Heart left ventricle (tissue), 16 donors: ENCODE data around the gene FNDC3B. TPM values are rescaled to one million over a fixed set of nuclear protein-coding genes. Genes with fewer than 3 reads are reported as not detected.

Experiments used
- ATAC-seq, 4 donors: fragments of 200-7000 bp; cut with Tn5 transposase; one replicate each; pipeline ENCODE4 v1.9.1; 2020 to 2022; ENCODE audit warnings: moderate library complexity in 4 of 4, mild to moderate bottlenecking in 3 of 4, moderate number of reproducible peaks in 1 of 4
- DNase-seq, 5 donors: peaks; one replicate each; pipeline ENCODE4 v3.0.0-alpha.2; 2020
- H3K27ac ChIP-seq, 12 donors: fragments of 200-600 bp; sonication (generic) in 4 of 12; one replicate each; pipeline versions ENCODE4 v1.5.0 to v1.8.0; 2016 to 2022; ENCODE audit warnings: mild to moderate bottlenecking in 2 of 12
- H3K27me3 ChIP-seq, 9 donors: fragments of 200-600 bp; sonication (generic) in 2 of 9; one replicate each; pipeline versions ENCODE4 v1.5.1 to v1.8.0; 2016 to 2022; ENCODE audit warnings: mild to moderate bottlenecking in 3 of 9
- H3K36me3 ChIP-seq, 9 donors: fragments of 200-600 bp; sonication (generic) in 2 of 9; one replicate each; pipeline versions ENCODE4 v1.5.0 to v1.8.0; 2018 to 2022; ENCODE audit warnings: mild to moderate bottlenecking in 2 of 9
- H3K4me1 ChIP-seq, 12 donors: fragments of 200-600 bp; sonication (generic) in 4 of 12; one replicate each; pipeline versions ENCODE4 v1.5.0 to v1.8.0; 2016 to 2022; ENCODE audit warnings: mild to moderate bottlenecking in 3 of 12
- H3K4me3 ChIP-seq, 12 donors: fragments of 200-600 bp; sonication (generic) in 4 of 12; one replicate each; pipeline versions ENCODE4 v1.5.0 to v1.8.0; 2017 to 2022; ENCODE audit warnings: mild to moderate bottlenecking in 9 of 12, moderate library complexity in 4 of 12
- H3K9me3 ChIP-seq, 12 donors: fragments of 200-600 bp; sonication (generic) in 4 of 12; one replicate each; pipeline versions ENCODE4 v1.5.0 to v1.8.0; 2016 to 2022; ENCODE audit warnings: mild to moderate bottlenecking in 1 of 12
- POLR2A ChIP-seq, 2 donors: fragments of 450-650 bp; IDR thresholded peaks; one replicate each; pipeline ENCODE4 v1.6.1; 2017; ENCODE audit warnings: antibody characterized with exemption in 2 of 2, mild to moderate bottlenecking in 2 of 2, moderate library complexity in 2 of 2
- WGBS, 4 donors: extraction: QIAGEN DNeasy Blood & Tissue Kit in 2 of 4; methylation state at CpG; one replicate each; pipeline versions ENCODE4 v1.1.5 to v1.1.7; 2013 to 2018; 5-methylcytosine and 5-hydroxymethylcytosine counted together
- intact Hi-C, 10 donors: fragments of 100-400 bp; cut with DNase I; formaldehyde crosslinking; loops; one replicate each; pipeline versions ENCODE4 v1.11.1 to v1.14.2; 2022
- polyA plus RNA-seq, 2 donors: library from polyadenylated mRNA; stranded (reverse); fragments of 200-250 nt; gene quantifications; one replicate each; pipeline ENCODE4 v1.2.3, GENCODE V29; 2013
- total RNA-seq, 9 donors: library from RNA; depleted of rRNA in 2 of 9; stranded (reverse); fragments of >200 nt in 2 of 9; fragmentation: NEBNext Ultra II Directional in 3 of 9; extraction: Animal tissue kit (Norgen Biotek cat#: 25700) in 3 of 9; gene quantifications; one replicate each; pipeline versions ENCODE4 v1.1.0 to v1.2.4, GENCODE V29; 2016 to 2023
- TF ChIP-seq, protein P1 (sequence below), 12 donors: fragments of 200-600 bp; sonication (generic) in 4 of 12; IDR thresholded peaks; one replicate each; pipeline versions ENCODE4 v1.5.0 to v1.8.0; 2018 to 2022; ENCODE audit warnings: antibody characterized with exemption in 12 of 12, mild to moderate bottlenecking in 5 of 12
- donor health status: ischemic (EF 13 %, LVEDD 7.1; RV severe dilation, severe dysfunction).
- donor health status: healthy with polysubstance abuse.
- donor health status: DM: no; HTN: yes; CAD: no.
- donor health status: DM: no; HTN: no; CAD: no.
- donor health status: ischemic (EF 25% LVEDD 6.9; RV normal size, moderate dysfunction).
- donor health status: ischemic (EF 25% LVEDD 5.7; RV mildly dilated, moderate dysfunction).
- donor health status: healthy.
- donor health status: DM: yes; HTN: yes; CAD: no.
- donor health status: ischemic (EF 35%, LVEDD 5.7; RV mildly dilated, moderate dysfunction).
- donor health status: nonischemic (EF 11% LVEDD 7.7; RV severe dilation, severe dysfunction).
- donor health status: DM: yes; HTN: yes; CAD: no.
- donor health status: PGD.
- donor health status: ischemic (EF 29% LVEDD 5.4; RV normal size, mild dysfunction).
- donor health status: nonischemic (EF 23%, LVEDD 6.1; RV moderate dilation, normal function).

The FNDC3B gene
- total and polyA plus RNA-seq, 11 donors, result 9.4 to 113 (median 68.2) TPM

DNA sequence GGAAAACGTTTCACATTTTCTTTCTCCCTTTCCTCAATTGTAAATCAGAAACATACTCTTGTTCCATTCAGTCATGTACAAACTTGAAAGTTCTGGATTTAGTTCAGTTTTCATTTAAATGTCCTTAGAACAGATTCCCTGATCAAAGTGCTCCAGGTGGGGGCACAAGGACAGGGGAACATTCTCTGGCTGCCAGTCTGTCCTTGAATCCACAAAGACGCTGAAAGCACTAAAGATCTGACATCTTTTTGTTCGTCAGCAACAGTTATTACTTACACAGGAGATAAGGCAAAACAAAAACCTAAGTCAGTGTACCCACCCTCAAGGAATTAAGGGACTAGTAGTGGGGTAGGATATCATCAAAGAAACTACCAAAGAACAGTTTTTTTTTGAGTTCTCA lies 269.7 kb downstream of the FNDC3B start:
- ATAC-seq, result no peak
- Histone ChIP-seq H3K27me3 (no peaks in the 10 kb centered on the region), H3K36me3 (peaks cover 0 to 85% (median 61%) of the 10 kb centered on the region in 9 donors), H3K9me3 (no peaks in the 10 kb centered on the region), H3K27ac (peak overlapping the region in 2 of 12 donors; percentile 40 to 68), H3K4me1 (peaks cover 0 to 36% (median 22%) of the 10 kb centered on the region in 12 donors), H3K4me3 (no peak overlapping the region)
- DNase-seq, result no peak
- 64 to 71% (median 68%) methylated on average over 3 of the region's 3 CpGs for WGBS, 4 donors
- no peak for TF ChIP-seq POLR2A (IDR thresholded peaks at IDR 0.05)
- TF ChIP-seq, protein P1, sequence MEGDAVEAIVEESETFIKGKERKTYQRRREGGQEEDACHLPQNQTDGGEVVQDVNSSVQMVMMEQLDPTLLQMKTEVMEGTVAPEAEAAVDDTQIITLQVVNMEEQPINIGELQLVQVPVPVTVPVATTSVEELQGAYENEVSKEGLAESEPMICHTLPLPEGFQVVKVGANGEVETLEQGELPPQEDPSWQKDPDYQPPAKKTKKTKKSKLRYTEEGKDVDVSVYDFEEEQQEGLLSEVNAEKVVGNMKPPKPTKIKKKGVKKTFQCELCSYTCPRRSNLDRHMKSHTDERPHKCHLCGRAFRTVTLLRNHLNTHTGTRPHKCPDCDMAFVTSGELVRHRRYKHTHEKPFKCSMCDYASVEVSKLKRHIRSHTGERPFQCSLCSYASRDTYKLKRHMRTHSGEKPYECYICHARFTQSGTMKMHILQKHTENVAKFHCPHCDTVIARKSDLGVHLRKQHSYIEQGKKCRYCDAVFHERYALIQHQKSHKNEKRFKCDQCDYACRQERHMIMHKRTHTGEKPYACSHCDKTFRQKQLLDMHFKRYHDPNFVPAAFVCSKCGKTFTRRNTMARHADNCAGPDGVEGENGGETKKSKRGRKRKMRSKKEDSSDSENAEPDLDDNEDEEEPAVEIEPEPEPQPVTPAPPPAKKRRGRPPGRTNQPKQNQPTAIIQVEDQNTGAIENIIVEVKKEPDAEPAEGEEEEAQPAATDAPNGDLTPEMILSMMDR (IDR thresholded peaks at IDR 0.05), result no peak
- intact Hi-C loops, result no loop called here

DNA sequence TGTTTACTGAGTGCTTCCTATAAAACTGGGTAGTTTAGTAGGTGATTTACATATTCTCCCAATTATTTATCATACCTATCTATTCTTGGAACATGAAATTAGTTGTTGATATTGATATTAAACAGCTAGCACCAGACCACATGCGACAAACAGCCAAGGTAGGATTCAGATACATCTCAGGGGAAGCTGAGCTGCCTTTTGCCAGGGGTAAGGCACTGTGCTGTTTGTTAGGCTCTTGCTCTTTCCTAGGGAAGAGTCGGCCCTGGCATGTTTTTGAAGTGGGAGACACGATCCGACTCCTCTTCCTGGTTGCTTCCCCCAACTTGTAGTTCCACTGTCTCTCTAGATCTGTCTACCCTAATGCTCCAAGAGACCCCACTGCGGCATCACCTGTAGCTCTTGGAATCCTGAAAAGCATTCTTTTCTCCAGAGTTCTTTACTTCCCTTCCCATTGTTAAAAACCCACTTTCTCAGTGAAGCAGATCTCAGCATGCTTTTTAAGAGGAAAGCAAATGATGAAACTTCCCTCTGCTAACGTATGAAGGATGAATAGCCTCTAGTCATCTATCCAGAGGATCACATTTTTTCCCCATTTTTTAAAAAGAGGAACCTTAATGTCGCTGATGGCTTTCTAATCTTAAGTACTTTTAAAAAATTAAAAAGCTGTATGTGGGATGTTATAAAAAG lies 270.5 kb downstream of the FNDC3B start:
- TF ChIP-seq POLR2A (IDR thresholded peaks at IDR 0.05), result no peak
- TF ChIP-seq, protein P1 (IDR thresholded peaks at IDR 0.05), result no peak
- Histone ChIP-seq H3K36me3 (peaks cover 0 to 84% (median 59%) of the 10 kb centered on the region in 9 donors), H3K9me3 (no peaks in the 10 kb centered on the region), H3K4me1 (peaks cover 0 to 44% (median 30%) of the 10 kb centered on the region in 12 donors), H3K27ac (peak overlapping the region in 3 of 12 donors; percentile 4 to 68 (median 8)), H3K27me3 (no peaks in the 10 kb centered on the region), H3K4me3 (no peak overlapping the region)
- no peak for DNase-seq
- no peak for ATAC-seq
- WGBS, 4 donors, result 91 to 94% (median 92%) methylated on average over 7 of the region's 7 CpGs
- intact Hi-C loops, result loop anchor here in 1 of 10 donors (10.0 kb wide), 1 partner anchor 265 kb away; no protein-coding TSS in a partner anchor

DNA sequence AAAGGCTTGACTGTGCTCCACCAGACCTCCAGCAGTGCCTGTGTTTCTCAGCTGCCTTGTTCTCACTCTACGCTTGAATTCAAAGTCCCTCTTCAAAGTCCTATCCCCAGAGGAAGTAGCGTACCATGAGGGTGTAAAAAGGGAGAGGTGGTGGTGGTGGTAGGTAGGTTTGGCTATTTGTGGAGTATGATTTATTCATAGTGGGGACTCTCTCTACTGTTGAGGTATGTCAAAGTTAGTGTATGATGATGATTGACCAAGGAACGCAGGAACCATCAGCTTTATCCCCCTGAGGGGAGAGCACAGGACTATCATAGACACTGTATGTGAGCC lies 271.0 kb downstream of the FNDC3B start:
- peaks cover 0 to 83% (median 54%) of the 10 kb centered on the region in 9 donors for H3K36me3 ChIP-seq
- peak overlapping the region in 3 of 12 donors; percentile 4 to 68 (median 8) for H3K27ac ChIP-seq
- intact Hi-C loops, result loop anchor here in 1 of 10 donors (10.0 kb wide), 1 partner anchor 266 kb away; no protein-coding TSS in a partner anchor
- TF ChIP-seq, protein P1 (IDR thresholded peaks at IDR 0.05), result no peak
- TF ChIP-seq POLR2A (IDR thresholded peaks at IDR 0.05), result no peak
- H3K27me3 ChIP-seq, result no peaks in the 10 kb centered on the region
- H3K4me1 ChIP-seq, result peaks cover 0 to 49% (median 35%) of the 10 kb centered on the region in 12 donors
- ATAC-seq (no peak), DNase-seq (no peak)
- WGBS, 4 donors, result 92 to 98% (median 96%) methylated on average over 3 of the region's 3 CpGs
- no peak overlapping the region for H3K4me3 ChIP-seq
- no peaks in the 10 kb centered on the region for H3K9me3 ChIP-seq

DNA sequence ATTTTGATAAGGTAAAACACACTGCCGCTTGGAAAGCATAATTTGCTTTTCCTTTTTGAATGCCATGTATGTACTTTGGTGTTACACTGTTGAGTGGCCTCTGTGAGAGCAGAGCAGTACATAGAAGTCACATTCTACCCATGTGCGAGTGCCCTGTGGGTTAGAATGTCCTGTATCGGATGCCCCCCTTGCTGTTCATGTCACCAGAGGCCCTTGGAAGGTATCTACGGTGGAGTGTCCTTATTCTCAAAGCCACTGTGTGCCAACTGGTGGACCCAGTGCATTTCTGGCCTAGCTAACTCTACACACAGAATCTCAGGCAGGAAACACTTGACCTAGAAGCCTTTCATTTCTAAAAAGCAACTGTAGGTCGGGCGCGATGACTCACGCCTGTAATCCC lies 271.8 kb downstream of the FNDC3B start:
- intact Hi-C loops, result loop anchor here in 1 of 10 donors (10.0 kb wide), 1 partner anchor 266 kb away; no protein-coding TSS in a partner anchor
- no peaks in the 10 kb centered on the region for H3K9me3 ChIP-seq
- ATAC-seq (no peak), DNase-seq (no peak)
- no peaks in the 10 kb centered on the region for H3K27me3 ChIP-seq
- 85 to 92% (median 90%) methylated on average over 8 of the region's 8 CpGs for WGBS, 4 donors
- peaks cover 3 to 57% (median 43%) of the 10 kb centered on the region in 12 donors for H3K4me1 ChIP-seq
- H3K36me3 ChIP-seq, result peaks cover 0 to 81% (median 51%) of the 10 kb centered on the region in 9 donors
- H3K4me3 ChIP-seq, result no peak overlapping the region
- H3K27ac ChIP-seq, result peak overlapping the region in 9 of 12 donors; percentile 9 to 89 (median 40)
- TF ChIP-seq, protein P1 (IDR thresholded peaks at IDR 0.05), result no peak
- no peak for TF ChIP-seq POLR2A (IDR thresholded peaks at IDR 0.05)
